ENCODE results near the gene CCDC192.

- TF ChIP-seq, protein P1, sequence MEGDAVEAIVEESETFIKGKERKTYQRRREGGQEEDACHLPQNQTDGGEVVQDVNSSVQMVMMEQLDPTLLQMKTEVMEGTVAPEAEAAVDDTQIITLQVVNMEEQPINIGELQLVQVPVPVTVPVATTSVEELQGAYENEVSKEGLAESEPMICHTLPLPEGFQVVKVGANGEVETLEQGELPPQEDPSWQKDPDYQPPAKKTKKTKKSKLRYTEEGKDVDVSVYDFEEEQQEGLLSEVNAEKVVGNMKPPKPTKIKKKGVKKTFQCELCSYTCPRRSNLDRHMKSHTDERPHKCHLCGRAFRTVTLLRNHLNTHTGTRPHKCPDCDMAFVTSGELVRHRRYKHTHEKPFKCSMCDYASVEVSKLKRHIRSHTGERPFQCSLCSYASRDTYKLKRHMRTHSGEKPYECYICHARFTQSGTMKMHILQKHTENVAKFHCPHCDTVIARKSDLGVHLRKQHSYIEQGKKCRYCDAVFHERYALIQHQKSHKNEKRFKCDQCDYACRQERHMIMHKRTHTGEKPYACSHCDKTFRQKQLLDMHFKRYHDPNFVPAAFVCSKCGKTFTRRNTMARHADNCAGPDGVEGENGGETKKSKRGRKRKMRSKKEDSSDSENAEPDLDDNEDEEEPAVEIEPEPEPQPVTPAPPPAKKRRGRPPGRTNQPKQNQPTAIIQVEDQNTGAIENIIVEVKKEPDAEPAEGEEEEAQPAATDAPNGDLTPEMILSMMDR (IDR thresholded peaks at IDR 0.05; ENCODE audit: extremely low read depth in 1 of 2, insufficient read depth in 1 of 2, low read depth in 1 of 2, low read length in 2 of 2): no peak
- TF ChIP-seq POLR2A (IDR thresholded peaks at IDR 0.05; ENCODE audit: low read depth, low read length): no peak
- no peak for TF ChIP-seq MYC (IDR thresholded peaks at IDR 0.05; ENCODE audit: low read depth, low read length)
- TF ChIP-seq, protein P2, sequence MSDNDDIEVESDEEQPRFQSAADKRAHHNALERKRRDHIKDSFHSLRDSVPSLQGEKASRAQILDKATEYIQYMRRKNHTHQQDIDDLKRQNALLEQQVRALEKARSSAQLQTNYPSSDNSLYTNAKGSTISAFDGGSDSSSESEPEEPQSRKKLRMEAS (IDR thresholded peaks at IDR 0.05; ENCODE audit: insufficient read depth, insufficient read length): no peak
Observed at GRCh38 chr5:127863610-127864395, 160.6 kb downstream of the CCDC192 start.

Measured in endothelial cell of umbilical vein (primary cell).